GM18498 (cell line): ENCODE results near the gene TPM1.
"Not testable (repeated sequence)": the region's sequence is repeated elsewhere in the genome, so short reads cannot be mapped to it uniquely, and the experiment has no call there.

Experiments used
- ATAC-seq: cut with Tn5 transposase; IDR thresholded peaks from one replicate; pipeline ENCODE4 v1.9.1; 2021; ENCODE audit warnings: mild to moderate bottlenecking, moderate library complexity; ENCODE audit not compliant: unreplicated experiment

TPM1 gene

DNA sequence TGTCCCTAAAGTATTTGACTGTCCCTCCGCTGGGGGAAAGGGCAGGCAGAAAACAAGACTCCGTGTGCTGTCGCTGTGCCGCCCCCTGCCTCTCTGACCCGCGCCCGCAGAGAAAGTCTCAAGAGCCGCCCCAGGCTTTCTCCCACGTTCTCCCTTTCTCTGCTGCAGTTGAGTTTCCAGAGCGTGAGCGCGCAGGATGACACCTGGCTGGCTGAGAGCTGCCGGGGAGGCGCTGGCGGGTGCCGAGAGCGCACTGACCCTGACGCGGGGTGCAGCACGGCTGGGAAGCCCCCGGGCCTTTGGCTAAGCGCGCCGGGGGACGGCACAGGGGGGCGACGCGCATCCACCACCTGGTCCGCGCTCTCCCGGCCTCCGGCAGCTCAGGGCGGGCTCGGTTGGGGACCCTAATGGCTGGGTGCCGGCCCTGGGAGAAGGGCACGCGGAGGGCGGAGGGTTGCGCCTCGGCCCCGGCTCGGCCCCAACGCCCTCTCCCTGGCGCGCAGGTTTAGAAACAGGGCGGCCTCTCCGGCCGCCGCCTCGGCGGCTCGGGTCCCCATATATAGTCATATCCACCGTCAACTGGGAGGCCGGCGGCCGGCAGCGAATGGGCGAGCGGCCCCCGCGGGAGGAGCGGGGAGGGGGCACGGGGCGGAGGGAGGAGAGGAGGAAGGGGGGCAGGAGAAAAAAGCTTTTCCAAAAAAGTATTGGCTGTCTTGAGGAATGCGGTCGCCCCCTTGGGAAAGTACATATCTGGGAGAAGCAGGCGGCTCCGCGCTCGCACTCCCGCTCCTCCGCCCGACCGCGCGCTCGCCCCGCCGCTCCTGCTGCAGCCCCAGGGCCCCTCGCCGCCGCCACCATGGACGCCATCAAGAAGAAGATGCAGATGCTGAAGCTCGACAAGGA is at the start of gene TPM1:
TSS of gene TPM1 (plus strand) at position 774 of the 903 bp plus-strand sequence. CDS start at position 857, 83 bp downstream.
- ATAC-seq = no peak

DNA sequence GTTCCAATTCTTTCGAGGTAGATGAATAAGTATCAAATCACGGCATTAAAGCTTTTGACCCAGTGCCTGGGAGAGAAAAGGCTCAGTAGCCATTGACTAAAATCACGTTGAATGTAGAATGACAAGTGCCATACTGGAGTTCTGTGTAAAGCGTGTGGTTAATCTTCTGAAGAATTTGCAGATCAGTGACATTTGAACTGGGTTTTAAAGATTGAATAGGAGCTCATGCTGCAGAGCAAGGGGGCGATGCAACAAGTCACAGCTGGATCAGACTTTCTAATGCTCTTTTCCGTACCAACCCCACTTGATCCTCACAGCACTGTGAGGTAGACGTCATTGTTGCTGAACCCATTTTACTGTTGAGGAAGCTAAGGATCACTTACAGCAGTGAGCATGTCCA is 49.5 kb upstream of the TPM1 start:
- no peak for ATAC-seq

DNA sequence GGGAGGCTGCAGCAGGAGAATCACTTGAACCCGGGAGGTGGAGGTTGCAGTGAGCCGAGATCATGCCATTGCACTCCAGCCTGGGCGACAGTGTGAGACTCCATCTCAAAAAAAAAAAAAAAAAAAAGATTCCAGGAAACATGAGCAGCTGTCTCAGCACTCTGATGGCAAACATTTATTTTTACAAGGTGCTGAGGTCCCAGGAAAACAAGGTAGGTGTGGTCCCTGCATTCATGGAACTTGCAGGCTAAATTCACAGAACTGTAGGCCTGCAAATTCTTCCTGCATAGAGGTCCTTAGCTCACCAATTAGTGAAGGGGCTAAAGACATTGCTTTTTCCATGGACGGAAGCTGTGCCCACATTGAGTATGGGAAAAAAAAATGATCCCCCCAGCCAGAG is 48.9 kb upstream of the TPM1 start:
- ATAC-seq = not testable (repeated sequence)

DNA sequence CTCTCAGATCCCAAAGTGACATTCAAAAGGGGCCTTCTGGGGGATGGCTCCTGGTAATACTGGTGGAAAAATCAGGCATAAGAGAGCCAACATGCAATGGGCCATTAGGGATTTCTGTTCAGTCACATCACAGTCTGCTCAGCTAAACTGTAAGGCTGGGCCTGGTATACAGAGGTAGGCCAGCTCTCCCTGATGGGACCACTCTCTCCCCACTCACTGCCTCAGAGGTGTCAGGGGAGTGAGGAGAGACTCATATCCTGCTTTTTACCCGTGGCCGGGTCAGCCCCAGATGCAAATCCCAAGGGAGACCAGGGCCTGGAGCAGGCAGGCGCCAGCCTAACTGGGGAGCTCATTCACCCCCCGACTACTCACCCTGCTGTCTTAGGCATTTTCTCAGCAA is 48.1 kb upstream of the TPM1 start:
- no peak for ATAC-seq

DNA sequence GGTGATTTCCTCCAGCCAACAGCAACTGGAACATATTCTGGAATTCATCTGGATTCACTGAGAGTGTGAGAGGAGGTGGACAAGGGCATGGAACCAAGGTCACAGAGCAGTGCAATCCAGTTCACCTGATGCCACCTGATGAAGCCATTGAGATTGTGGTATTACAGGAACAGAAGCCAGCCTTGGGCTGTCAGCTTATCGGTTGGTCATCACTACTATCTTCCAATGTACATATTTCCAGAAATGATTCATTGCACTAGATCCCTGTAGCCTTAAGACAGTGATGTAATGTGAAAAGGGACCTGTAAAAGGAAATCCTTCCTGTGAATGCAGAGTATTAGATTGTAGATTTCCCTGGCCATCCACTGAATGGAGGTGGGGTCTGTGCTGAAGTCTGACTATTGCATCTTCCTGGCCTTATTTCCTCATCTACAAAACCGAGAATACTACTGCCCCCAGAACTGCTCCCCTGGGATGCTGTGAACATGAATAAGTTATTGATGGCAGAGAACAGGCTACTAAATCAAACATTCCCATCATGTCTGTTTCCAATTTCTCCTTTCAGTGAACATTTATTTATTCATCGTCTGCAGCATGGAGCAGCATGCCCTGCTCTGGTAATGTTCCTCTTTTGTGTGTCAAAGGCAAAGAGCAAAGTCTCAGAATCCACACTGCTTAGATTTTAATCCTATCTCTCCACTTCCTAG is 47.4 kb upstream of the TPM1 start:
- no peak for ATAC-seq

DNA sequence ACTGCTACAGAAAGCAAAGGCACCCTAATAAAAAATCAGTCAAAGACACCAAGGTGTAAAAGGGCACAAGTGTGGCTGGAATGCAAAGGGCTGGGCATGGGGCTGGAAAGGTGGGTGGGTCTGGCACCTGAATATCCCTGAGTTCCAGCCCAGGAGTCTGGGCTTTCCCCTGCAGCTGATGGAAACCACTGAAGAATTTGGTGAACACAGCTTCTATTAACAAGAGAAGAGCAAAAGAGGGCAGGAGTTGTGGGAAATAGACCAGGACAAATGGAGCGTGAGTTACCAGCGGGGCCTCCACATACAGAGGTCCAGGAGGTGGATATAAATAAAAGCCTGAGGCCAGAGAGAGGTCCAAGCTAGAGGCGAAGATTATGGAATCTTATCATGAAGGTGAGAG is 45.1 kb upstream of the TPM1 start:
- no peak for ATAC-seq

DNA sequence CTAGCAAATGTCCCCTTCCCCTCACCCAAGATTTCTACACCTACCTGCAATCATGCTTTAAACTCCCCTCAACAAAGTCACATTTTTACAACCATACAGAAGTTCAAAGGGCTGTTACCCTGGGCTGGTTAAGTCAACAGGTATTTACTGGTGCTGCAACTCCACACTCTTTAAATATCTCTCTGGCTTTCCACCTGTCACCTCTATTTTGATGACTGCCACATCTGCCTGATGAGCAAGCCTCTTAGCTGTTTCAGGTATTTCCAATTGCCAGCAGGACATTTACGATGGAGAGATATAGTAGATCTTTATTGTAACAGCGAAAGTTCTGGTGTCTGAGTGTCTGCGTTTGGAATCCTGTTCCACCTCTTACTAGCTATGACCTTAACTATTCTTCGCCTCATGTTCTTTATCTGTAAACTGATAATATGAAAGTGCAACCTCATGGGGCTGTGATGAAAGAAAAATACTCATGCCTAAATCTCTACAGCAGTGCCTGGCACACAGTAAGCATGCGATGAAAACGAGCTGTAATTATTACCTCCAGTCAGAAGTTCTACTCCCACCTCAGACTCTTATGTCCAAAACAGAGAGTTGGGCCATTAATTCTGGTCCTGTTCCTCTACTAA is 44.2 kb upstream of the TPM1 start:
- no peak for ATAC-seq

DNA sequence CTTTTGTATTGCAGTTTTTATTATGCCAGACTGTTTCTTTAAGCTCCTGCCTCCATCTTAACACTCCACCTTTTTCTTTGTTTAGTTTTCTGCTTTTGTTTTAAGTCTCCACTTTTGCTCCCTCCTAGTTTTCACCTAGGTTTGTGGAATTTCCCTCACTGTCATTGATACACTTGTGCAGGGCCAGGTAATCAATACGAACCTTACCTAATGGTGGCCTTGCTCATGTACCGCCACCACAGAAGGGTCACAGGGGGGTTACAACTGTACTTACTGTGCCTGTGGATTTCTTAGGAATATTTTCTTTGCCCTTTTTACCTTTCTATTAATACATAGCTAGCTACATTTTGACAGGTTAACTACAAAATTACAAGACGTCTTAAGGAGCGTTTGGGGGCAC is 43.4 kb upstream of the TPM1 start:
- no peak for ATAC-seq

DNA sequence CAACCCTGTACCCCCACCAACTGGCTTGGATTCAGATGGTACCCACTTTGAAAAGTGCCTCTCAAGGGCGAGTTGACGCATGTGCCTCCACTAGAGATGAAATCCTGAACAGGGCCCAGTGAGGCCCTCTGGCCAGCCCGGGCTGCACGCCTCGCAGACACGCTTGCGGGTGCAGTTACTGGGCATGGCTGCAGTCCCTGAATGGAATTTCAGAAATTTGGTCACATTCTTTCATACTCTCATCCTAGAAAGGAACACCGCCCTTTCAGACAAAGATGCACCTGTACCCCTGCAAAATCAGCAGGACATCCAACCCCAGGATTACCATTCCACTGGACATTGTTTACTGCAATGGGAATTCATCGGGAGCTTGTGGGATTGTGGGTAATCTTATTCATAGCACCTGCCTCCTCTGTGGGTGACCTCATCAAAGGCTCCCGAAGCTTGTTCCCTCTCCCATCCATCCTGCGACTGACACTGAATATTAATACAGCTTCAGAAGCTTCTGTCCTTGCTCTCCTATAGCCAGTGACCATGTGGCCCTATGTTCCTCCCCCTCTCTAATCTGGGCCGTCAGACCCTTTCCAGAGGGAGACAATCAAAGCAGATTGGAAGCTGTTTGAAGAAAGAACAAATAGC is 42.5 kb upstream of the TPM1 start:
- no peak for ATAC-seq

DNA sequence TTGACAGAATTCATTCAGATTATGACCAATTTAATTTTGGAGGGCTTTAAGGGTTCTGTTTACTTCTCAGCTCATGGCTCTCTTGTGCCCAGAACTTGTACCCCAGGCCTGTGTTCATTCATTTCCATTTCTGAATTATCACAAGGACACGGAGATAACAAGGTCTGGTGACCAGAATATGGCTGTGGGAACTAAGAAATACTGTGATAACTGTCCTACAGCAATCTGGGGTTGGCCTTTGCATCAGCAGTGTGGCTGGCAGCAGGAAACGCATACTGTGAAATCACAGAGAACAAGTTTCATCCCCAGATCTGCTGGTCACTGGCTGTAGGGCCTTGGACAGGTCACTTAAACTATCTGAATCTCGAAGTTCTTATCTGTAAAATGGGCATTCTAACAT is 41.8 kb upstream of the TPM1 start:
- no peak for ATAC-seq

DNA sequence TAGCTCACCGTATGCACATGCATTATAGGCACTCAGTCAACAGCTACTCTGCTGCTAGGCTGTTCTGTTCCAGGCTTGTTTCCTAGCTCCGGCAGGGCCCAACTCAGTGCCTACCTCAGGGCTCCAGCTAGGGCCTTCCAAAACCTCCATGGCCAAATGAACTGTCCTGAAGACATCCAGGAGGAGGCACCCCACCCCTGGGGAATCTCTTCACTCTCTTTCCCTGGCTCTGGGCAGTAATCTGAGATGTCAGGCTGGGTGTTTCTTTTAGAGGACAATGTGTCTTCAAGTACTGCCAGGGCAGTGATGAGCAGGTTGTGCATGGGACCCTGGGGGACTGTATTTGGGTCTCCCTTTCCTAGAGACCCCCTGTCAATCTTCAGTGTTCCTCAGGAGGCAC is 38.3 kb upstream of the TPM1 start:
- no peak for ATAC-seq

DNA sequence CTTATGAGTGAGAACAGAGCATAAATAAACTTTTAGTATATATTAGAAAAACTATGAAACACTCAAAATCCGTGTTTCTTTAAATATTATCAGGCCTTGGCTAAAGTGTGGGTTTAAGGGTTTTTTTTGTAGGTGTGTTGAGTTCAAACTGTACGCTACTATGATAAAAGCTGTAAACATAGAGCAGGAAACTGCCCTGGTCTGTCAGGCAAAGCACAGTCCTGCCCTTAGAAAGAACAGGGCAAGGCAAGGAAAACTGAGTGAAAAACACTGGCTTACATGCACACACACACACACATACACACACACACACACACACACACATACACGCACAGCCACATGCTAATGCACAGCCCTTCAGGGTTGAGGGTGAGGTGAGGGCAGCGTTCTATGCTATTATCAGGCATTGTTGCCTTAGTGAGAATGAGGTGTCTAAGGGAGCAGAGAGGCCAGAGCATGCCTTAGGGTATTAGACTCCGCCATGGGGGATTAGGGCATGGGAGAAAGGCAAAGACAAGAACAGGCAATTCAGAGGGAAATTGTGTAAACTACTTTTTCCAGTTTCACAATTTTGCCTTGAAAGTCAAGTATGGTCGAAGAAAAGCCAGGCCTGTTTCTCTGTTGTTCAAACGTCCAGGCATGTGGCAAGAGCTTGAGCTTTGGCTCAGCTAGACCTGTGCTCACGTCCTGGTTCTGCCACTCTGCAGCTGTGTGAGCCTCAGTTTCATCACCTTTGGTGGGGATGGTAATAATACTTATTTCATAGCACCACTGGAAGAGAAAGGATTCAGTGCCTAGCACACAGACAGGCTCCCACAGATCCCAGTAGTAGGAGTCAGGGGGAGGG is 36.3 kb upstream of the TPM1 start:
- ATAC-seq = no peak

DNA sequence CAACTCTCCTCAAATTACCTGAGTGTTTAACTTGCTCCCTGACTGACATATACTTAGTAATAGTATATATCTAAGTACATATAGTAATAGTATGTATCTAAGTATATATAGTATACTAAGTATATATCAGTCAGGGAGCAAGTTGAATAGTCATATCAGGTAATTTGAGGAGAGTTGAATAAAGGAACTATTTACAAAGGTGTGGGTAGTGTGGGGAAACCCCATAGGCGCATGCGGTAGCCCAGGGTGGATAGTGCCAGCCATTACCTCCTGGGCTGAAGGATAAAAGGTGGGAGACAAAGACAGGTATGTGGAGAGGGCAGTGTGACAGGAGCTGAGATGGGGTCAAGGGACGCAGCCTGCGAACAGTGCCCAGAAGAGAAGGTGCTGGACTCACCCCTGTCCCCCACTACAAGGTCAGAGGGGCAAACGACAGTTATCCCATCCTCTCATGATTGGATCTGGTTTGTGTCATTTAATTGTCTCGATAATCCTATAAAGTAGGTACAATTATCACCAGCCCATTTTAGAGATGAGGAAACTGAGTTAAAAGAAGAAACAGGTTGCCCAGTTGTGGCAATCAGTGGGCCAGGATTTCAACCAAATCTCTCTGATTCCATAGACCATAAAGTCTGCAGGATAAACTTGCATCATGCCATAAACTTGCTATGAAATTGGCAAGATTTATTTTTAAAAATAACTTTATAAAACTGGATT is 34.1 kb upstream of the TPM1 start:
- ATAC-seq = no peak

DNA sequence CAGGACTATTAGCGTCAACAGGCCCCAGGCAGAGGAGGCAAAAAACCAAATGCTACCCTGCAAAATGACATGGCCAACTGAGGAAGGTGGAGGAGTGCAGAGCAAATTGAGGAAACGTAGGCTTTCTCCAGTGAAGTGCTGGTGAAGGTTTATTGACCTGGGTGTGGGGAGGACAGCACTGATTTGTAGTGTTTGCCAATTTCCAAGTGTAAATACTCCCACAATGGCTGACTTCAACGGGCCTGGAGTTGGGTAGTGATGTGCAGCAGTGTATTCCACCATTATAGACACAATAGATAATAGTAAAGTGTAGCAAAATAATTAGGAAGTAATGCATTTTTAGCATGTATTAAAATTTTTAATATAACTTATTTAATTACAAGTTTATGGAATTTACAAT is 32.2 kb upstream of the TPM1 start:
- no peak for ATAC-seq

DNA sequence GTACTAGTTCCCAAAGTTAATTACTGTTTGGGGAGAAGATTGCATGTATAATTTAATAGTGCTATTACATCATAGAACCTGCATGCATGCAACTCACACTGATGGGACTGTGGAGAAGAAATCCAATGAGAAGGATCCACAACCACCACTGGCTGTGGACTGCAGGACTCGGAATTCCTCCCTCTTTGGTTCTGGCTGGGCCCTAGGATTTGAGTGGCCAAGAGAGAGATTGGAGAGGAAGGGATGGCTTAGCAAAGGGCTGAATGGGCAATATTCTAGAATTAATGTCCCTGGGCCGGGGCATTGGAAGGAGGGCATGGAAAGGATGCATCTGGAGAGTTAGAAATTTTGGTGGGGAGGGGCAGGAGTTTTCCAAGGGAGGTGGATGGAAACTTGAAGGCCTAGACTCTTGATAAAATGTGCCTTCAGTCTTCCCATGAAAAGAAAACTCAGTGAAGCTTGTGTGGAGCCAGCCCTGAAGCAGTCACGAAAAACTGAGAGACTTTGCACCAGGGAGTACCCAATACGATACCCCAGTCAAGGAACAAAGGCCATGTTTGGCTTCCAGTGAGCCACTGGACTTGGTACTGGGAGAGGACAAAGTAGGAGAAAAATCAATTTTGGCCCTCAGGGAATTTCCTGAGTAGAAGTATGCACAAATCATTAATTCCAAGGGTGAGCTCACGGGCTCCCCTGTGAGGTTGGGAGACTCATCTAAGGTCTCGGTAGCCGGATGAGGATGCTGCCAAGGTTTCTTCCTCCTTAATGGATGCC is 31.4 kb upstream of the TPM1 start:
- ATAC-seq = no peak

DNA sequence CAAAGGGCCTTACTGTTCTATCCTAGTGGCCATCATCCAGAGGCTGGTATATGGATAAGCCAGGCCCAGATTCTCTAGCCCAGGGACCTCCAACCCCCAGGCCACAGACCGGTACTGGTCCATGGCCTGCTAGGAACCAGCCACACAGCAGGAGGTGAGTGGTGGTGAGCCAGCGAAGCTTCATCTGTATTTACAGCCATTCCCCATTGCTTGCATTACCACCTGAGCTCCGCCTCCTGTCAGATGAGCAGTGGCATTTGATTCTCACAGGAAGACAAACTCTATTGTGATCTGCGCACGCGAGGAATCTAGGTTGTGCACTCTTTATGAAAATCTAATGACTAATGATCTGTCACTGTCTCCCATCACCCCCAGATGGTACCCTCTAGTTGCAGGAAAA is 30.1 kb upstream of the TPM1 start:
- no peak for ATAC-seq

DNA sequence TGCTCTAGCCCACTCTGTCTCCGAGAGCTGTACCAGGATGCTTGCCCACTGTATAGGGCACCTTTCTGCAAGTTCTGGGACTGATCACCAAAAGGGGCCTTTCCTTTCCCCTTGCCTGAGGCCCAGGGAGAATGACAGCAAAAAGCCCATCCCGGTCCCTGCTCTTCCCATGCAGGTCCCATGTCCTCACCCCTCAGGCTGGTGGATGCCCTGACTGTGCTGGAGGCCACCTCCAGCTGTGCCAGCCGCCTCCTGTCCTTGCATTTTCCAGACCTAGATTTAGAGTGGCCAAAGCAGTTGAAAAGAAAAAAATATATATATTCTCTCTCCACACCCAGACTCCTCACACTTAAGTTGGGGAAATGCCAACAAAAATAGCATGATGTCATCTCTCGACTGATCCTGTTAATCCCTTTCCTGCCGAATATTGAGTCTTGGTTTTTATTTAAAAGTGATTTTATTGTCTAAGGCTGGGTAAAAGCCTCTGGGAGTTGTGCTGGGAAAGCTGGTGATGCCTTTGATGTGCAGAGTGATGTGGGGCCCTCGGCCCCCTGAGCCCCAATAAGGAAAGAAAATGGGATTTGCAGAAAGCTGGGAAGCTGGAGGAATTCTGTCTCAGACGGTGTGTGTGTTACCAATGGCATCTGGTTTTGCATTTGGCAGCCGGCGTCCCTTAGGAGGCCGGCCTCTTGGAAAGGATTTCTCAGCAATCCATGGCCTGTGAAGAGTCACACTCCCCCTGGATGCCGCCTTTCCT is 29.3 kb upstream of the TPM1 start:
- ATAC-seq = no peak

DNA sequence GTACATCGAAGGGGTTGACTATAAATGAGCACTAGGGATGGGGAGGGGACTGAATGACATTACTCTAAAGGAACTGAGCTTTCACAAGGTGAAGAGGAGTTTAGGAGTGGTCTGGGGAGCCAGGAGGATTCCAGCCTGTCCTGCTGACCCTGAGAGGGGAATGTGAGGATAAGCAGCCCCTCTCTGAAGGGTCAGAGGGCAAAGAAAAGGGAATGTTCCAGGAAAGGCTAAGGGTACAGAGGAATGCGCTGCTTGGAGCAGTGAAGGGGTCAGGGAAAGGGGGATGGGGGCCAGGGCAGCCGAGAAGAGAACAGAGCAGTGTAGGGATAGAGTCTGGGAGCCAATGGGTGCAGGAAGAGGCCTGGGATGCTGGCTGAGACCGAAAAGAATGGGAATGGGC is 28.0 kb upstream of the TPM1 start:
- ATAC-seq = no peak
